Aorta (tissue), 5 donors: ENCODE data around the gene GLOD4. TPM values are rescaled to one million over a fixed set of nuclear protein-coding genes. Genes with fewer than 3 reads are reported as not detected.
"Not testable (repeated sequence)": the region's sequence is repeated elsewhere in the genome, so short reads cannot be mapped to it uniquely, and the experiment has no call there.

Experiments
- ATAC-seq: fragments of 200-7000 bp; cut with Tn5 transposase; one replicate; pipeline ENCODE4 v1.9.1; 2022; ENCODE audit warnings: moderate library complexity; ENCODE audit not compliant: low FRiP score
- DNase-seq, 2 donors: peaks; one replicate each; pipeline ENCODE4 v3.0.0-alpha.2; 2020
- H3K27ac ChIP-seq, 2 donors: one replicate each; pipeline ENCODE4 v1.5.1; 2013; ENCODE audit warnings: low read length in 2 of 2, mild to moderate bottlenecking in 2 of 2, moderate library complexity in 2 of 2, control low read depth in 1 of 2, inconsistent platforms in 1 of 2, low read depth in 1 of 2
- H3K27me3 ChIP-seq, 2 donors: one replicate each; pipeline ENCODE4 v1.6.1; 2013; ENCODE audit warnings: control low read depth in 1 of 2, low read length in 1 of 2, mild to moderate bottlenecking in 1 of 2, moderate library complexity in 1 of 2; ENCODE audit not compliant: insufficient read depth in 2 of 2, control insufficient read depth in 1 of 2
- H3K36me3 ChIP-seq, 2 donors: one replicate each; pipeline ENCODE4 v1.6.1; 2013; ENCODE audit warnings: control low read depth in 1 of 2, low read length in 1 of 2, mild to moderate bottlenecking in 1 of 2; ENCODE audit not compliant: insufficient read depth in 2 of 2, control insufficient read depth in 1 of 2
- H3K4me1 ChIP-seq, 2 donors: one replicate each; pipeline ENCODE4 v1.6.1; 2013; ENCODE audit warnings: low read length in 2 of 2, control low read depth in 1 of 2, mild to moderate bottlenecking in 1 of 2, moderate library complexity in 1 of 2; ENCODE audit not compliant: insufficient read depth in 2 of 2, control insufficient read depth in 1 of 2
- H3K4me3 ChIP-seq, 2 donors: one replicate each; pipeline ENCODE4 v1.5.1; 2013; ENCODE audit warnings: low read length in 2 of 2, control low read depth in 1 of 2, mild to moderate bottlenecking in 1 of 2
- H3K9me3 ChIP-seq: one replicate; pipeline ENCODE4 v1.6.1; 2013; ENCODE audit warnings: mild to moderate bottlenecking, low read length; ENCODE audit not compliant: control insufficient read depth
- WGBS, 2 donors: extraction: QIAGEN DNeasy Blood & Tissue Kit; methylation state at CpG; one replicate each; pipeline ENCODE4 v1.1.7; 2013; 5-methylcytosine and 5-hydroxymethylcytosine counted together
- intact Hi-C, 2 donors: fragments of 100-400 bp; cut with DNase I; formaldehyde crosslinking; loops; one replicate each; pipeline versions ENCODE4 v1.14.2 to v1.15.0; 2022
- polyA plus RNA-seq, 2 donors: library from polyadenylated mRNA; stranded (reverse); fragments of 200-250 nt; gene quantifications; one replicate each; pipeline ENCODE4 v1.2.3, GENCODE V29; 2013
- total RNA-seq, 2 donors: library from RNA; stranded (reverse); fragmentation: NEBNext Ultra II Directional; extraction: Animal tissue kit (Norgen Biotek cat#: 25700); gene quantifications; one replicate each; pipeline ENCODE4 v1.2.1, GENCODE V29; 2021
- donor health status: healthy with polysubstance abuse.
- donor health status: Bipolar disorder and iron deficiency.
- donor health status: DM: no; HTN: no; CAD: no.
- donor health status: DM: no; HTN: no; CAD: no.
- donor health status: DM: yes; HTN: yes; CAD: no.

Gene GLOD4
- total and polyA plus RNA-seq, 4 donors = 31.3 to 45.1 (median 38.1) TPM

DNA sequence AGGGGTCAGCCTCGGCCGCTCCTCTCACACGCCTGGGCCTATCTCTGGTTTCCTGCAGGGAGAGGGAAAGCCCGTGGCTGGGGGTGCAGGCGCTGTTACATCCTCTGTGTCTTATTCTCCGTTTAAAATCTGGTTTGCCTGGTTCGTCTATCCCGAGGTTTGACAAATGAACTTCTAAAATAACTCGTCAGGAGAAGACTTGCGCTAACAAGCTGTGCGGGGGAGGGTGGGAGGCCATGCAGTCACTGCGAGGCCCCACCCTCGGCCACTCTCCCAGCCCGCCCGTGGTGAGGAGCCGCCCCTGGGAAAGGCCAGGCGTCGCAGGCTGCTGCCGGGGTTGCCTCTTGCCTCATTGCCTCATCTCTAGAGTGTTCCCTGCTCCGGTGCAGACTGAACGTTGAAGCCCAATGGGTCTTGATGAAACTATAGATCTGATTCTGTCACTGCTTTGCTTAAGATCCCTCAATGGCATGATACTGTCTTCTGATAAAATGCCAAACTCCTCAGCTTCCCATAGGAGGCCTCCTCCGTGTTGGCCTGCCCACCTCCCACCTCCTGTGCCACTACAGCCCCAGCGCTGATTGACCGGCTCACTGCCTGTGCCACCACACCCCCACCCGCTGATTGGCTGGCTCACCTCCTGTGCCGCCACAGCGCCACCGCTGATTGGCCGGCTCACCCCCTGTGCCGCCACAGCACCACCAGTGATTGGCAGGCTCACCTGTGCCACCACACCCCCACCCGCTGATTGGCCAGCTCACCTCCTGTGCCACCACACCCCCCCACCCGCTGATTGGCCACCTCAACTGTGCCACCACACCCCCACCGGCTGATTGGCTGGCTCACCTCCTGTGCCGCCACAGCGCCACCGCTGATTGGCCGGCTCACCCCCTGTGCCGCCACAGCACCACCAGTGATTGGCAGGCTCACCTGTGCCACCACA is 8.1 kb upstream of the GLOD4 start:
- DNase-seq = peak; percentile 74 to 84
- intact Hi-C loops = loop anchor here in 1 of 2 donors (5.0 kb wide), 1 partner anchor 267 kb away; no protein-coding TSS in a partner anchor
- H3K9me3 ChIP-seq, ATAC-seq, H3K36me3 ChIP-seq, H3K27me3 ChIP-seq, H3K27ac ChIP-seq, H3K4me3 ChIP-seq, H3K4me1 ChIP-seq: not testable (repeated sequence)
- 36 to 39% methylated on average over 27 to 38 of the region's 38 CpGs for WGBS, 2 donors

DNA sequence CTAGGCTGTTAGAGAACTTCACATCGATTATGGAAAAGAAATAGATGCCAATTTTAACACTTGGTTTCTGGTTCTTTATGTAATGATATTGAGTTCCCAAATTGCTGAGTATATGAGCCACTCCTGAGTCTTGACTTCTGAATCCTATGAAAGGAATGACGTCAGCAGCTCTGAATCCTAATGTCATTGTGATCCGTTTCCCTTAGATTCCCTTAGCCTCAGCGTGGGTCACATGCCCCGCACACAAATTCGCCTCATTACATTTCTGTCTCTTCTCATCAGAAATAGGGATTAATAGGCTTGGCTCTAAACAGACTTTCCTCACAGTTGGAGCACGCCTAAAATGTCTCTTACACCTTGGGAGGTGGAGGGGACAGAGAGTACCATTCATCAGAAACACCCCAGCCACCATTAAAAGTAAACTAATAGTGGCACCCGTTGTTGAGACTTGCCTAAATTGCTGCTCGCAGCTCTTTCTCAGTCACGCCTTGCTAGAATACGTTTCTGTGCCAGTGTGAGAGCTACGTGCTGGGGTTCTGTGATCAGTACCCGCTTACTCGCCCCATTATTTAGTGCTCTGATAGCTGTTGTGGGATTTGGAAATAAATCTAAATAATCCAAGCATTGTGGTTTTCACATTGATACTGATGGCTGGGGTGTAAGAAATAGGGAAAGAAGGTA is 7.2 kb upstream of the GLOD4 start:
- WGBS, 2 donors = 79 to 83% methylated on average over 14 of the region's 14 CpGs
- no peak for ATAC-seq

DNA sequence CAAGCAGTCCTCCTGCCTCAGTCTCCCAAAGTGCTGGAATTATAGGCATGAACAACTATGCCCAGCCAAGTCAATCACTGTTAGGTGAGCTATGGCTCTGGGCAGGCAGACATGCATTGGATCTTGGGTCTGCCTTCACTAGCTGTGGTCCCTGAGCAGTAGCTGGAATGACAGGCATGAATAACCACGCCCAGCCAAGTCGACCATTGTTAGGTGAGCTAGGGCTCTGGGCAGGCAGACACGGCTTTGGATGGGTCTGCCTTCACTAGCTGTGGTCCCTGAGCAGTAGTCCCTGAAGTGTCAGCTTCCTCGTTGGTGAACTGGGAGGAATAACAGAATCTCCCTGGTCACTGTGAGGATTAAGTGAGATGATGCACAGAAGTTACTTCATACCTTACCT is 6.5 kb upstream of the GLOD4 start:
- no peaks in the 10 kb centered on the region for H3K9me3 ChIP-seq
- peaks cover 0 to 4% of the 10 kb centered on the region in 2 donors for H3K4me1 ChIP-seq
- H3K27ac ChIP-seq = no peak overlapping the region
- no peaks in the 10 kb centered on the region for H3K27me3 ChIP-seq
- intact Hi-C loops = no loop called here
- ATAC-seq (no peak), DNase-seq (peak in 1 of 2 donors; percentile 15)
- H3K4me3 ChIP-seq = no peak overlapping the region
- WGBS, 2 donors = 70 to 80% methylated on average over 4 of the region's 4 CpGs
- H3K36me3 ChIP-seq = peaks cover 0 to 3% of the 10 kb centered on the region in 2 donors

More for the DNA sequence above, 7.2 kb upstream of the GLOD4 start:
- Histone ChIP-seq H3K4me3 (no peak overlapping the region), H3K27me3 (no peaks in the 10 kb centered on the region), H3K36me3 (peaks cover 0 to 3% of the 10 kb centered on the region in 2 donors), H3K4me1 (no peaks in the 10 kb centered on the region), H3K9me3 (no peaks in the 10 kb centered on the region), H3K27ac (no peak overlapping the region)
- peak in 1 of 2 donors; percentile 20 for DNase-seq
- intact Hi-C loops = no loop called here

DNA sequence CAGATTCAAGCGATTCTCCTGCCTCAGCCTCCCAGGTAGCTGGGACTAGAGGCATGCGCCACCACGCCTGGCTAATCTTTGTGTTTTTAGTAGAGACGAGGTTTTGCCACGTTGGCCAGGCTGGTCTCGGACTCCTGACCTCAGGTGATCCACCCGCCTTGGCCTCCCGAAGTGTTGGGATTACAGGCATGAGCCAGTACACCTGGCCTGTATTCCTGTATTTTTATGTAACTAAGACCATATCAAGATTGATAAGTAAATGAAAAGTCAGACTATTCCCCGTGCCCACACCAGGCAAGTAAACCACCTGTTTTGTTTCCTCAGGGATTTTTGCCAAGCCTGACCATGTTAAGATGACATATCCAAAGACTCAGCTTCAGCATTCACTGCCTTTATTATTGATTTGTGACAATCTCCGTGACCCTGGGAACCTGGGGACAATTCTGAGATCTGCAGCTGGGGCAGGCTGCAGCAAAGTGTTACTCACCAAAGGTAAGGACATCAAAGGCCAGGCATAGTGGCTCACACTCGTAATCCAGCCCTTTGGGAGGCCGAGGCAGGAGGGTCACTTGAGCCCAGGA is 5.7 kb upstream of the GLOD4 start:
- H3K4me1 ChIP-seq = peaks cover 0 to 4% of the 10 kb centered on the region in 2 donors
- H3K36me3 ChIP-seq = peaks cover 0 to 3% of the 10 kb centered on the region in 2 donors
- no peaks in the 10 kb centered on the region for H3K9me3 ChIP-seq
- intact Hi-C loops = no loop called here
- whole genome bisulfite sequencing, 2 donors = 86 to 87% methylated on average over 12 of the region's 12 CpGs
- DNase-seq (peak in 1 of 2 donors; percentile 28), ATAC-seq (no peak)
- no peak overlapping the region for H3K4me3 ChIP-seq
- H3K27ac ChIP-seq = no peak overlapping the region
- no peaks in the 10 kb centered on the region for H3K27me3 ChIP-seq

DNA sequence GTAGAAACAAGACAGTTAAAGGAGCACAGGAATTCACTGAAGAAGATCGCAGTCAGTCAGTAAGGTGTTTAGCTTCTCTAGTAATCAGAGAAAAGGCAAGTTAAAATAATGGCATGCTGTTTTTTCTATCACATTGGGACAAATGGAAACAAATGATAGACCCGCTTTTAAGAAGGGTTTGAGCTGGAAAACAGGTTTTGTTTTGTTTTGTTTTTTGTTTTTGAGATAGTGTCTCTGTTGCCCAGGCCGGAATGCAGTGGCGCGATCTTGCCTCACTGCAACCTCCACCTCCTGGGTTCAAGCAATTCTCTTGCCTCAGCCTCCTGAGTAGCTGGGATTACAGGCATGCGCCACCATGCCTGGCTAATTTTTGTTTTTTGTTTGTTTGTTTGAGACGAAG is 3.8 kb upstream of the GLOD4 start:
- ATAC-seq, H3K27ac ChIP-seq, intact Hi-C loops, H3K4me1 ChIP-seq, H3K9me3 ChIP-seq, H3K4me3 ChIP-seq, H3K27me3 ChIP-seq, H3K36me3 ChIP-seq: not testable (repeated sequence)
- WGBS, 2 donors = 94 to 97% methylated on average over 7 of the region's 7 CpGs
- peak in 1 of 2 donors; percentile 33 for DNase-seq

DNA sequence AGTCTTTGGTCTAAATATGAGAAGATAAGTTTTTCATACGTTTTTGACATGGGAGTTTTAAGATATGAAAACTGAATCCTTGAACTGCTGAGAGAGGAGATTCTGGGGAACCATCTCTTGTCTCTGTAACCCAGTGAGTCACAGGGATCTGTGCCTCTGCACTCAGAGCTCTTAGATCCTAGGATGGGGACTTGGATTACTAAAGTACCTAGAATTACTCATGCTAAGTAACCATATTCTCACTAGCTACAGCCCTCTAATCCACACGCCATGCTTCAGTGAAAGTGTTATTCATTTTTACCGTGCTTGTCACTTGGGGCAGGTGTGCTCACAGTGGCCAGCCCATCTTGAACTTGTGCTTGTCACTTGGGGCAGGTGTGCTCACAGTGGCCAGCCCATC is 2.1 kb upstream of the GLOD4 start:
- ATAC-seq (no peak), DNase-seq (no peak)
- WGBS, 2 donors = 66 to 67% methylated on average over 3 of the region's 3 CpGs
- no peaks in the 10 kb centered on the region for H3K27me3 ChIP-seq
- H3K9me3 ChIP-seq = no peaks in the 10 kb centered on the region
- H3K27ac ChIP-seq = no peak overlapping the region
- H3K36me3 ChIP-seq = peaks cover 0 to 3% of the 10 kb centered on the region in 2 donors
- H3K4me3 ChIP-seq = no peak overlapping the region
- H3K4me1 ChIP-seq = peaks cover 0 to 4% of the 10 kb centered on the region in 2 donors
- intact Hi-C loops = no loop called here

DNA sequence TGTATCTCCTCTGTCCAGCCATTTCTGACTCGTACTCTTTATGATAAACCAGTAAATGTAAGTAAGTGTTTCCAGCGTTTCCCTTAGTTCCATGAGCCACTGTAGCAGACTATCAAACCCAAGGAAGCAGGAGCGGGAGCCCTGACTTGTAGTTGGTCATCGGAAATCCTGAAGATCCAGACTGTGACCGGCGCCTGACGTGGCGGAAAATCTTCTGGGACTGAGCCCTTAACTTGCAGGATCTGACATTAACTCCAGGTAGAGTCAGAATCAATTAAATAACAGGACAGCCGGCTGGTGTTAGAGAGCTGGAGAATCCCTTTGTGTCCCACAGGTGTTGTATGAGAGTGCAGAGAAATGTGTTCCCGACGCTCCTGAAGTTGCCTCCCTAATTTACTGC is 4.0 kb downstream of the GLOD4 start:
- DNase-seq (no peak), ATAC-seq (no peak)
- Histone ChIP-seq H3K27me3 (no peaks in the 10 kb centered on the region), H3K9me3 (no peaks in the 10 kb centered on the region), H3K36me3 (peaks cover 0 to 9% of the 10 kb centered on the region in 2 donors), H3K4me1 (no peaks in the 10 kb centered on the region), H3K4me3 (no peak overlapping the region), H3K27ac (no peak overlapping the region)
- 91 to 92% methylated on average over 11 of the region's 11 CpGs for WGBS, 2 donors
- intact Hi-C loops = no loop called here

DNA sequence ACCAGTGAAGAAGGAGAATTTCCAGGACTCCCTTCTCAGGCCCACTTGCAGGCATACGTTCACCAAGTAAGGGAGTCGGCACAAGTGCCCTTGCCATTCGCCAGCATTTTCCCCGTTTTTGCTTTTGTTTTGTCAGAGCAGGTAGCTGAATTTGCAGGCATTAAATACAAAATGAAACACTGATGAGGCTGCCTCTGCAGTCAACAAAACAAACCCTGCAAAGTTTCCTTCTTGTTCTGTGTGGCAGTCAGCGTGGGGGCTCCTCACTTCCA is 7.8 kb downstream of the GLOD4 start:
- intact Hi-C loops = no loop called here
- no peaks in the 10 kb centered on the region for H3K27me3 ChIP-seq
- 86 to 87% methylated on average over 5 of the region's 5 CpGs for WGBS, 2 donors
- H3K9me3 ChIP-seq = no peaks in the 10 kb centered on the region
- no peaks in the 10 kb centered on the region for H3K4me1 ChIP-seq
- no peak overlapping the region for H3K4me3 ChIP-seq
- ATAC-seq (no peak), DNase-seq (peak in 1 of 2 donors; percentile 13)
- H3K36me3 ChIP-seq = peaks cover 3 to 9% of the 10 kb centered on the region in 2 donors
- no peak overlapping the region for H3K27ac ChIP-seq
